ENCODE data around the gene GEMIN7.
"Not testable (repeated sequence)": the region's sequence is repeated elsewhere in the genome, so short reads cannot be mapped to it uniquely, and the experiment has no call there.

Gene GEMIN7

DNA sequence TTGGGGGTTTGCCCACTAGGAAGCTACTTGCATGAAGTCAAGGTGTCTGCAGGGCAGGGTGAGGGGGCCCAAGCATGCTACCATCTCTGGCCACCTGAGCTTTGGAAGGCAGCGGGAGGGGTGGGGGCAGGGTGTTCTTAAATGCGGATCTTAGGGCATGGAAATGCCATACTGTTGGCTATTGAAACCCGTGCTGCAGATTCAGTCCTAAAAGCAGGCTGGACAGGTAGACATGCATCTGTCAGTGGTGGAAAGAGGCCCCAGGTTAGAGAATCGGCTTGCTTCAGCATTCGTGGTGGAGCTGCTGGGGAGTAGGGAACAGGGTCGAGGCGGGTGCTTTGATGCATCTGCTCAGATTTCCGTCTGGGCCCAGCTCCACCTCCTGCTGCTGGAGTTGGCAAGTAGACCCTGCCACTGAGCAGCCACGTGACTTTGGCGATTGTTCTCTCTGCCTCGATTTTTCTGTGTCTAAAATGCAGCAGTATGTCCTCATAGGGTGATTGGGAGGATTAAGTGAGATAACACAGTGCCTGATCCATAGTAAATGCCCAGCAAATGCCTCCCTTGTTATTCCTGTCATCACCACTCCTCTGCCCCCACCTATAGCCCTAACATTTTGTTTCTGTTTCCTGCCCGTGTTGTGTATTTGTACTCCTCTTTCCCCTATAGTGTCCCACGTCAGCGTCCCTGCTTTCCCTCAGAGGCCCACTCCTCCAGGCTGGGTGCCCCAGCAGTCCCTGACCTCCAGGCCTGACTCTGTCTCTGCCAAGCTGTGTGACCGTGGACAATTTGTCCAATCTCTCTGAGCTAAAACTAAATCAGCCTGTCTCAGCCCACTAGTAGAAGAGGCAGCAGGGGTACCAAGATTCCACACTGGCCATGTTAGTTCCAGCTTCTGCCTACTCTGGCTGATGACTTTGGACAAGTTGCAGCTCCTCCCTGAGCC is 19.7 kb downstream of the GEMIN7 start:
- intact Hi-C loops (cut with DNase I), result no loop called here
- peak in 41 of 42 donors; percentile 43 to 91 (median 72) for DNase-seq

GRCh38 chr19:45099467-45100191 is 20.6 kb downstream of the GEMIN7 start:
- intact Hi-C loops (cut with DNase I), result no loop called here
- peak in 2 of 42 donors; percentile 9 to 21 for DNase-seq

DNA sequence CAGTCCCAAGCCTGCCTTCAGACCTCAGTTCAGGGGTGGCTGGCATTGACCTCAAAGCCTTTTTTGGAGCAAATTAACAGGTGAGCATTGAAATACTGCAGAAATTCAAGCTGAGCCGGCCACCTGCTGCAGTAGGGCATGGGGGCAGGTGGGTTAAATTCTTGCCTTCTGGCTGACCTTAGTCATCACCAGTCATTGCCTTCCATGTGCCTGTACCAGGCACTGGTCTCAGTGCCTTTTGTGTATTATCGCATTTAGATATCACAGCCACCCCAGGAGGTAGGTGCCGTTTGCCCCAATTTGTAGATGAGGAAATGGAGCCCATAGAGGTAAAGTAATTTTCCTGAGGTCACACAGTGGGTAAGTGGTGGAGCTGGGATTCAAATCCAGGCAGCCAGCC is 21.1 kb downstream of the GEMIN7 start:
- intact Hi-C loops (cut with DNase I), result no loop called here
- DNase-seq, result no peak

DNA sequence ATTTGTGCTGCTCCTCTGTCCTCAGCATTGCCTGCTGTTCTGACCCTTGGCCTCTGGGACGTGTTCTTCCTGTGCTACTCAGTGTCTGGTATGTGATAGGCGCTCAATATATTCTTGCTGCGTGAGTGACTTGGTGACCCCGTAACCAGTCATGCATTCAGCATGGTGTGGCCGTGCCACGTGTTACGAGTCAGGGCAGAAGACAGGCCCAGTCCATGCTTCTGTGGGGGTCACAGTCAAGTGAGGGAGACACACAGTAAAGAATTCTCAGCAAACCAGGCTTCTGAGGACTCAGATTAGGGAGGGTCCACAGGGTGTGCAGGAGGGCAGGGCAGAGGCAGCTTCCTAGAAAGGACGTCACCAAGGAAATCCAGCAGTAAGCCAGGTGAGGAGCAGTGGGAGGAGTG is 21.8 kb downstream of the GEMIN7 start:
- no peak for DNase-seq
- intact Hi-C loops (cut with DNase I), result no loop called here

DNA sequence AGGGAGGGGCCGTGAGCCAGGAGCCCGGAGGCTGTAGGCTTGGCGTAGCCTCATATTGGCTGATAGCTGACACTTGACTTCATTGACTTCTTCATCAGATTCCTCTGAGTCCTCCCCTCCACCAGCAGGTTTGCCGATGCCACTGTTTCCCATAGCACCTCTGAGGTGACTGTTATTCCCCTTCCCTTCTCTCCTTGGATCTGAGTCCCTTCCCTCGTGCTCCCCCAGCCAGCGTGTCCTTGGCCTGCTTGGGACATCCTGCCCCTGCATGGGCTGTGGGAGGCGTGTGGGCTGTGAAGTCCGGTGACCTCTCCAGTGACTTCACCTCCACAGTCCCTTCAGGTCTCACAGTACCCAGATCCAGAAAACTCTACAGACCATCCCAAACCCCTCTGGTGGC is 22.7 kb downstream of the GEMIN7 start:
- no peak for DNase-seq
- intact Hi-C loops (cut with DNase I), result no loop called here

DNA sequence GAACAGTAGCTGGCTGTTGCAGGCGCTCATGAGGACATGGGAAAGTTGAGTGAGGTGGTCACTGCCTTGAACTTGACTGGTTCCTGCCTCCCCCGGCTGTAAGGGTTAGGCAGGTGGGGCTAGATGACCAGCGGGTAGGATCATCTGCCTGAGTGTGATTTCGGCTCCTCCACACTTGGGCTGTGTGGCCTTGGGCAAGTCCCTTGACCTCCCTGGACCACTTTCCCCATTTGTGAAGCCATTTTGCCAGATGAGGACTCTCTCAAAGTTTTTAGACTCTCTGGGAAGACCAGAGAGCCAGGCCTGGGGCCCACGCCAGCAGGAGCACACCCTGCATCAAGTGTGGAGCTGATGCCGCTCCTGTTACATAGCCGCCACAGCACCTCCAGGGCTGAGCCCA is 23.4 kb downstream of the GEMIN7 start:
- DNase-seq, result no peak
- intact Hi-C loops (cut with DNase I), result no loop called here

DNA sequence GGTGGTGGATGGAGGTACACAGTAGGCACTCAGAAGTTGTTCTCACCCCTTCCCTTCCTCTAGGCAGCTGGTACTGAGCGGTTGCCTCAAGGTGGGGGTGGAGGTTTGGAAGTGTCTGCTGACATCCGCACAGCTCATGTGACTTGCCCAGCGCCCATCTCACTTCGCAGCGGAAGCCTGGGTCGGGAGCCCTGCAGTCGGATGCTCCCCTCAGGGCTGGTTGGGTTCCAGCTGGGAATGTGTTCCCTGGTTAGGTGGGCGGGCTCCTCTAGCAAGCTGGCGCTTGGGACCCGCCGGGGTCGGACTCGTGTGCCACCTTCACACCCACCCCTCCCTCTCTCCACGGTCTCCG is 24.1 kb downstream of the GEMIN7 start:
- DNase-seq, result peak in 40 of 42 donors; percentile 29 to 80 (median 57)
- intact Hi-C loops (cut with DNase I), result no loop called here

DNA sequence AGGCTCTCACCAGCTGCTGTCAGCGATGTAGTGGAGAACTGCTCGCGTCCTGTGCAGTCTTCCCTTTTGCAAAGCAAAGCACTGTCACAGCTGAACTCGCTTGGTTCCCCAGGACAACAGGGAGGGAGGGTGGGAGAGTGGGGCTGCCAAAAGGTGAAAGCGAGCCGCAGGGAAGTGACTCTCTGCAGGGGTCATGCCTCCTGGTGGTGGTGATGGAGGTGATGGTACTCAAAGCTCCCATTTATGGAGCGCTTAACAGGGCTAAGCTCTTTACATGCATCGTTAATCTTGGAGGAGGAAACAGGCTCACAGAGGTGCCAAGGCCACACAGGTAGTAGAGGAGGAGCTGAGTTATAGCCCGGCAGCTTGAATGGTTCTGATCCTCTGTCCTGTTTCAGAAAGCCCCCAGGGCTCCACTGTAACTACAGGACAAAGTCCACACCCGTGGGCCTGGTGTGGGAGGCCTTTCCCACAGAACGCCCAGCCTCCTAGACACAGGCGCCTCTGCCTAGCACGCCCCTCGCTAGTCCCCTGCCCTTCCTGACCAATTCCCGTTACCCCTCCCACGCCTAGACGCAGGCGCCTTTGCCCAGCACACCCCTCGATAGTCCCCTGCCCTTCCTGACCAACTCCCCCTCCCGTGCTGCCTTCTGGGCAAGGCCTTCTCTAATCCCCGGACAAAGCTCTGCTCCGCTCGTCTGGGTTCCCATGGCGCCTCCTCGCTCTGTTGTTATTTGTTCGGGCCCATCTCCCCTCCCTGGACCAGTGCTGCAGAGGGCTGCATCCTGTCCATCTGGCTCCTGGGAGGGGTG is 24.7 kb downstream of the GEMIN7 start:
- DNase-seq, result peak in 2 of 42 donors; percentile 33 to 46
- intact Hi-C loops (cut with DNase I), result no loop called here

- no peak for DNase-seq
- intact Hi-C loops (cut with DNase I), result no loop called here
Measured at GRCh38 chr19:45104658-45105349, 25.7 kb downstream of the GEMIN7 start.

DNA sequence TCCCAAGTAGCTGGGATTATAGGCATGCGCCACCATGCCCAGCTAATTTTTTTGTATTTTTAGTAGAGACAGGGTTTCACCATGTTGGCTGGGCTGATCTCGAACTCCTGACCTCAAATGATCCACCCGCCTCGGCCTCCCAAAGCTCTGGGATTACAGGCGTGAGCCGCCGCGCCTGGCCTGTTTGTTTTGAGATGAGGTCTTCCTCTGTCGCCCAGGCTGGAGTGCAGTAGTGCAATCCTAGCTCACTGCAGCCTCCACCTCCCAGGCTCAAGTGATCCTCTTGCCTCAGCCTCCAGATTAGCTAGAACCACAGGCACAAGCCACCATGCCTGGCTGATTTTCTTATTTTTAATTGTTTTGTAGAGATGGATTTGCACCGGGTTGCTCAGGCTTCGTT is 27.3 kb downstream of the GEMIN7 start:
- intact Hi-C loops (cut with DNase I), result not testable (repeated sequence)

GRCh38 chr19:45107621-45108150 is 28.6 kb downstream of the GEMIN7 start:
- DNase-seq, result no peak
- intact Hi-C loops (cut with DNase I), result no loop called here

More for the DNA sequence above, 27.3 kb downstream of the GEMIN7 start:
- DNase-seq, result not testable (repeated sequence)

DNA sequence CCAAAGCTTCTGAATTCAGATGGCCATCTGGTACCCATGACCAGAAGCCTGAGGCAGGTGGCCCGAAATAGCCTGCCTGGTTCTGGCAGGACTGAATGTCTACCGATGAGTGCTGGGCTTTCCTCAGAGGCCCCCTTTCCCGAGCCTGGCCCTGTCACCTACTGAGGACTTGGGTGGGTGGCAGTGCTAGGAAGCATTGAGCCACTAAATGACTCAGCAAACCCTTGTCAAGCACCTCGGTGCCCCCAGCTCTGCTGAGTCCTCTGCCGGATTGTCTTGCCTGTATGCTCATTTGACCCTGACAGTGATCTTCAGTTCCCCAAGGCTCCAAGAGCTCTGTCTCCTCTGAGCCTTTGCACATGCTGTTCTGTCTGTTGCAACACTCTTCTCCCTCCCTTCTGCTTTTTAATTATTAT is 31.8 kb downstream of the GEMIN7 start:
- DNase-seq, result no peak
- intact Hi-C loops (cut with DNase I), result no loop called here

DNA sequence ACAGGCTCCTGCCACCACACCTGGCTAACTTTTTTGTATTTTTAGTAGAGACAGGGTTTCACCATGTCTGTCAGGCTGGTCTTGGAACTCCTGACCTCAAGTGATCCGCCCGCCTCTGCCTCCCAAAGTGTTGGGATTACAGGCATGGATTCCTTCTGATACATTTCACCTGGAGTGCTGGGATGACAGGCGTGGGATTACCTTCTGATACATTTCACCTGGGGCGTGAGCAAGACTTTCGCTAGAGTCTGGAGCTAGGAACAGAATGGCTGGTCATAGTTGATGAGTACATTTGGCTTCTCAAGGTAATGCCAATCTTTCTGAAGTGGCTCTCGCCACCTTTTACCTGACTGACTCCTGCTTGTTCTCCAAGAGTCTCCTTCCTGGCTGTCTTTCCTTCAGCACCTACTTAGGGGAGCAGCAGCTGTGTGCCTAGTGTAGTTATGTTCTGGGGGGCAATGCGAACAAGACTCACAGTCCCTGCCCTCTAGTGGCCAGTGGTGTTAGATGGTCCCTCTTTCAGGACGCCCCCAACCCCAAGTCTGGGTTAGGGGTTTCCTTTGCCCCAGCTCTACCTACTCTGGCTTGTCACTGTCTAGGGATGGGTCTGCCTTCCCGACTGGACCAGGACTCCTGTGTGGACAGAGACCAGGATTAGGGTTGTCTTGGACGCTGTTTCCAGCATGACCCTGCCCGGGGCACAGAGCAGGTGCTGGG is 33.2 kb downstream of the GEMIN7 start:
- DNase-seq, result peak in 3 of 42 donors; percentile 23 to 49 (median 36)
- intact Hi-C loops (cut with DNase I), result no loop called here

DNA sequence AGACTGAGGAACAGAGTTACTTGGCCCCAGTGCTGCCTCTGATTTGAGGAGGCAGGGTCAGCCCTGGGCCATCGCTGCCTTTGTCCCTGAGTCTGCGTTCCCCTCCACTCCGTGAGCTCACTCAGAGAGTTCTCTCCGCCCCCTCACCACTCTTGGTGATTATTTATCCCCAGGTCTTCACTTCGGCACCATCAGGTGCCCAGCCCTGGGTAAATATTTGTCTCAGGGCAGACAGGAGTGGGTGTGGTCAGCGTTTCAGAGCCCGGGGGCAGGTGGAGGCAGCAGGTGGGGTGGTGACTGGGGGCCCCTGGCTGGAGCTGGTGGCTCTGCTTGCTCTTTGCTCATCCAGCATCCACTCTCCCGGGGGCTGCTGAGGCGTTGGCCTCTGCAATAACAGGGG is 34.6 kb downstream of the GEMIN7 start:
- intact Hi-C loops (cut with DNase I), result no loop called here
- DNase-seq, result no peak

DNA sequence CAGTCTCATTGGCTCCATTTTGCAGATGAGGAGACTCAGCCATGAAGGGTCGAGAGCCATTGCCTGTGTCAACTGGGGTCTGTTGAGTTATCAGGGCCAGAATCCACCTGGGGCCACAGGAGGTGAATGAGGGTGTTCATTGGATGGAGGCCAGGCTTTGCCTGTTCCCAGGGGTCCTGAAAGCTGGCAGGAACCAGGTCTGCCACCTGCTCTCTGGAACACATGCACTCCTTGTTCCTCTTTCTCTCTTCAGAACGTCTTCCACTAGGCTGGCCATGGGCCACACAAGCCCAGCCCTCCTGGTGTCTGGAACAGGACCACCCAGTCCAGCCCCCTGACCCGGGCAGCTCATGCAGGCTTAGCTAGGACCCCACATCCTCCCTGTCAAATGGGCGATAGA is 35.1 kb downstream of the GEMIN7 start:
- no peak for DNase-seq
- intact Hi-C loops (cut with DNase I), result no loop called here

GRCh38 chr19:45115809-45116615 is 37.0 kb downstream of the GEMIN7 start:
- no peak for DNase-seq
- intact Hi-C loops (cut with DNase I), result no loop called here

- intact Hi-C loops (cut with DNase I), result no loop called here
- DNase-seq, result peak in 6 of 42 donors; percentile 20 to 45 (median 23)
Measured at GRCh38 chr19:45117167-45117594, 38.1 kb downstream of the GEMIN7 start.

Measured in head of caudate nucleus (tissue), 42 donors.